NCI-H2196 treated with DMSO at 0.1 percent for 48 hours (cell line): ENCODE measurements around the gene BMX.

Experiments used
- DNase-seq: peaks from one replicate; lab custom pipeline; 2025; ENCODE audit not compliant: unreplicated experiment; lab: John Stamatoyannopoulos, UW

Gene BMX

GRCh38 chrX:15505101-15505500 lies 4.5 kb downstream of the BMX start:
- no peak for DNase-seq

- no peak for DNase-seq
These were observed 6.4 kb downstream of the BMX start for GRCh38 chrX:15507005-15507404.

- DNase-seq = no peak
These were observed 9.2 kb downstream of the BMX start for GRCh38 chrX:15509845-15510244.

GRCh38 chrX:15511563-15511962 lies 11.0 kb downstream of the BMX start:
- DNase-seq = no peak

- DNase-seq = no peak
These were observed 11.9 kb downstream of the BMX start for GRCh38 chrX:15512401-15512965.

GRCh38 chrX:15514279-15514678 lies 13.7 kb downstream of the BMX start:
- no peak for DNase-seq

GRCh38 chrX:15515931-15516330 lies 15.3 kb downstream of the BMX start:
- DNase-seq = no peak

GRCh38 chrX:15522464-15522863 lies 21.9 kb downstream of the BMX start:
- no peak for DNase-seq

GRCh38 chrX:15523088-15523487 lies 22.5 kb downstream of the BMX start:
- DNase-seq = no peak

- DNase-seq = no peak
These were observed 23.8 kb downstream of the BMX start for GRCh38 chrX:15524417-15524816.

- DNase-seq = no peak
These were observed 25.2 kb downstream of the BMX start for GRCh38 chrX:15525664-15526416.

- DNase-seq = no peak
These were observed 28.6 kb downstream of the BMX start for GRCh38 chrX:15529165-15529564.

GRCh38 chrX:15530318-15530717 lies 29.7 kb downstream of the BMX start:
- no peak for DNase-seq

GRCh38 chrX:15546745-15547144 lies 46.1 kb downstream of the BMX start:
- no peak for DNase-seq

GRCh38 chrX:15547356-15547755 lies 46.7 kb downstream of the BMX start:
- DNase-seq = no peak

- no peak for DNase-seq
These were observed 48.8 kb downstream of the BMX start for GRCh38 chrX:15549189-15550012.

- no peak for DNase-seq
These were observed 58.6 kb downstream of the BMX start for GRCh38 chrX:15559227-15559626.

- no peak for DNase-seq
These were observed 60.3 kb downstream of the BMX start for GRCh38 chrX:15560924-15561323.

GRCh38 chrX:15563056-15563455 lies 62.4 kb downstream of the BMX start:
- DNase-seq = no peak

- peak; percentile 2 for DNase-seq
These were observed 64.5 kb downstream of the BMX start for GRCh38 chrX:15564981-15565579.

GRCh38 chrX:15566244-15566643 lies 65.6 kb downstream of the BMX start:
- DNase-seq = no peak

- no peak for DNase-seq
These were observed 66.7 kb downstream of the BMX start for GRCh38 chrX:15567267-15567666.
